Stimulated activated CD8-positive, alpha-beta memory T cell treated with anti-CD3 and anti-CD28 coated beads, Interleukin-15, amount 100 ng/mL, for 24 hours (primary cell): ENCODE measurements around the gene ANKZF1.
A peak's percentile ranks its signal among the peaks of the same experiment; 100 is the strongest.
"Not testable (repeated sequence)": the region's sequence is repeated elsewhere in the genome, so short reads cannot be mapped to it uniquely, and the experiment has no call there.

ENCODE experiments used
- DNase-seq: peaks from one replicate; pipeline ENCODE4 v3.0.0-alpha.2; 2020; ENCODE audit warnings: low read depth

Gene ANKZF1

DNA sequence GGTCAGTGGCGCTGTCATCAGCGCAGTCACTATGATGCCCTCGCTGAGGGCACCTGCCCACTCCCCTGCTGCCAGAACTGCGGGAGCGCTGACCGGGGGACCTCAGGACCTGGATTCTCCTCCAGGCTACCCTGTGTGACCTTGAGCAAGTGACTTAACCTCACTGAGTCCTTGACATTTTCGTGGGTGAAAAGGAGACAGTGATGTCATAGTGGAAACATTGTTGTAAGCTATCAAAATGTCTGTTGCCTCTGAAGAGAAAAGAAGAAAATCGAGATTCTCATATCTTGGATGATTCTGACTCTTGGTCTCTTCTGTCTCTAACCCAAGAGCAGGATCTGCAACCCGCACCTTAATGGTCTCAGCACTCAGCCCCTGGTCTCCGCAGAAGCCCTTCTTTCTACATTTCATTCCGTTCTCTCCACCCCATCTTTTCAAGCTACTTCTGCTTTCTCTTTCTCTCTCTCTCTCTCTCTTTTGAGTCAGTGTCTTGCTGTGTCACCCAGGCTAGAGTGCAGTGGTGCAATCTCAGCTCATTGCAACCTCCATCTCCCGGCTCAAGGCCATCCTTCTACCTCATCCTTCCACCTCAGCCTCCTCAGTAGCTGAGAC is 25.1 kb downstream of the ANKZF1 start:
- no peak for DNase-seq

DNA sequence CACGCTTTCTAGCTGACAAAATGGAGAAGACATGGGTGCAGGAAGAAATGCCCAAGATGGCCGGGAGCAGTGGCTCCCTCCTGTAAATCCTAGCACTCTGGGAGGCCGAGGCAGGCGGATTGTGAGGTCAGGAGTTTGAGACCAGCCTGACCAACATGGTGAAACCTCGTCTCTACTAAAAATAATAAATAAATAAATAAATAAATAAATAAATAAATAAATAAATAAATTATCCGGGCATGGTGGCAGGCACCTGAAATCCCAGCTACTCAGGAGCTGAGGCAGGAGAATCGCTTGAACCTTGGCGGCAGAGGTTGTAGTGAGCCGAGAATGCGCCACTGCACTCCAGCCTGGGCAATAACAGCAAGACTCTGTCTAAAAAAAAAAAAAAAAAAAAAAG is 29.3 kb downstream of the ANKZF1 start:
- not testable (repeated sequence) for DNase-seq

DNA sequence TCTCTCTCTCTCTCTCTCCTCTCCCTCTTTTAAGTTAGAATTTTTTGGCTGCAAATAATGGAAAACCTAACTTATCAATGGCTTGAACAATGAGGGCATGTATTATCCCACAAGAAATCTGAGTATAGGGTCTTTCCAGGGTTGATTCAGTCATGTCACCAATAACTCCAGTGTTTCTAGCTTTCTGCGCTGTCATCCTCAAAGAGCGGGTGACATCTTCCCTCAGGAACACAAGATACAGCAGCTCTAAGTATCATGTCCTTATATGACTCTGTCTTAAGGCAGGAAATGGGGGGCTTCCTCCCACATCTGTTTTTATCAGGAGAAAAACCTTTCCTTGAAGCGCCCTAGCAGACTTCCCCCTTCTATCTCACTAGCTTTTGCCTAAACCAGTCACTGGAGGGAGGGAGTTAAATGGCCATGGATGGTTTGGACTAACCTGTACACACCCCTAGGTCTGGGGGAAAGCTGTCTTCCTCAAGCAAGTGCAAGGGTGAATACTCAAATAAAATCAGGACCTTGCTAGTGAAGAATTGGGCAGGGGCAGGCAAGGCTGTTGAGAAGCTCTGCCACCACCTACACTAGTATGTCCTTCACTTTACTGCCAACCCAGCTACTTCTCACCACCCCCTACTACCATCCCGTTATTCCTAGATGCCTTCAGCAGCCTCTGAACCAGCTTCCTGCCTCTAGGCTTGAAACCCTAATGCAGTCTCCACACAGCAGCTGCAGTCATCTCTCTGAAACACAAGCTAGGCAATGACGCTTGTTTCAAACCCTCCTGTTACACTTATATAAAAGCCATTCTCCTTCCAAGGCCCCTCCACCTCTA is 31.6 kb downstream of the ANKZF1 start:
- no peak for DNase-seq

DNA sequence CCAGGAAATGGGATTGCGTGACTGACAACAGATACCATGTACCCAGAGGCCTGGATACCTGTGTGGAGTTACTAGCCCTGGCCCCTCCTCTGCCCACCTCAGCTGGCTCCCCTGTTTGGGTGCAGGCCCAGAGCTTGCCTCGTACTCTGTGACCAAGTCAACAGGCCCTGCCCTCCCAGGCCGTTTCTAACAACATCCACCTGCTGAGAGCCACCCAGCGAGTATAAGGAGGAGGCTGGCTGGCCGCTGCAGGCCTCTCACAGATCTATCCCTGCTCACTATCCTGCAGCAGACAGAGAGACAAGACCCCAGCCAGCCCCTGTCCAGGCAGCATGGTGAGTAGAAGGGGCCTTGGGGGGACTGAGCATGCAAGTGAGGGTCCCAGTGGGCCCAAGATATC is 36.6 kb downstream of the ANKZF1 start:
- no peak for DNase-seq

DNA sequence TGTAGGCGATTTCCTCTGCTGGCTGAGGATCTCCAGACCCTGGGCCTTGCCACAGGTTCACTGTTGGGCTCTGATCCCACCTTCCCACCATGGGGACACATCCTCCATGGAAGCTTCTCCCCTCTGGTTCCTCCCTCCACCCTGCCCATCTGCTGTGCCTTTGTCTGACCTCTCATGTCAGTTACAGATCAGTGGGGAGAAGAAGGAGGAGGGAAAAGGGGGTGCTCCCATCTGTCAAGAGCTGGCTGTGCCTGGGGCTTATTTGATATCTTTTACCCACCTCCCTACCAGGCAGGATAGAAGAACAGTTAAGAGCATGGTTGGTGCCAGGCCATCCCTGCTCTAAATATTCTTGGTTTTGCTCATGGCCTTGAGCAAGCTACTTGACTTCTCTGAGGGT is 37.3 kb downstream of the ANKZF1 start:
- DNase-seq: no peak

DNA sequence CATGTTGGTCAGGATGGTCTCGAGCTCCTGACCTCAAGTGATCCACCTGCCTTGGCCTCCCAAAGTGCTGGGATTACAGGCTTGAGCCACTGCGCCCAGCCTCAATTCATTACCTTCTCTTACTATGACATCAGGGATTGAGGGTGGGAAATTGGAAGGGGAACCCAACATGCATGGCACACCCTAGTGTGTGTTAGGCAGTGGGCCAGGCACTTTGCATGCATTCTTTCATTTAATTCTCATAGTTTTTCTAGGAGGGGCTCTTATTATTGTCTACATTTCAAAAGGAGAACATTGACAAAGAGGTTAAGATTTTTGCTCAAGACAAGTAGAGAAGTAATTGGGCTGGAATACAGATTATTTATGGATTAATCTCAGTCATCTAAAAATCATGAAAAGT is 38.7 kb downstream of the ANKZF1 start:
- no peak for DNase-seq

DNA sequence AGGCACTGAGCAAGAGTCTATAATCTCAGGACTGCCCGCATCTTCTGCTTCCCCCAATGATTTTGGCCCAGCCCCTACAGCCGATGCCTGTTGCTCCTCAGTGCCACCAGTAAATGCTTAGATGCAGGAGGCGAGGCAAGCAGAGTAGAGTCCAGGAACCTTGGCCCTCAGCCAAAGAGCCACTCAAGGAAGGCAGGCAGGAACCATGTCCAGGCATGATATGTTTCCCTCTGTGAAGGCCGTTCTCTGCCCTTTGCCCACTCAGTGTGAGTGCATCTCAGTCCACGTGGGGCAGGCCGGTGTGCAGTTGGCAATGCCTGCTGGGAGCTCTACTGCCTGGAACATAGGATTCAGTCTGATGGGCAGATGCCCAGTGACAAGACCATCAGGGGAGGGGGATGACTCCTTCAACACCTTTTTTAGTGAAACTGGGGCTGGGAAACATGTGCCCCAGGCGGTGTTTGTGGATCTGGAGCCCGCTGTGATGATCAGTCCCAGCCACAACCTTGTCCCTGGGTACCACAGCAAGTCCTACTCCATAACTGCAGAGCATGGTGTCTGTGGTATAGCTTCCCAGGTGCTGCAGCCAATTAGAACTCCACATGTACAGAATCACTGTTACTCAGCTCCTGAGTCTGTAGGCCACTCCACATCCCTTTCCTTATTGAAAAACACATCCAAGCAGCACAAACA is 39.9 kb downstream of the ANKZF1 start:
- DNase-seq: no peak

DNA sequence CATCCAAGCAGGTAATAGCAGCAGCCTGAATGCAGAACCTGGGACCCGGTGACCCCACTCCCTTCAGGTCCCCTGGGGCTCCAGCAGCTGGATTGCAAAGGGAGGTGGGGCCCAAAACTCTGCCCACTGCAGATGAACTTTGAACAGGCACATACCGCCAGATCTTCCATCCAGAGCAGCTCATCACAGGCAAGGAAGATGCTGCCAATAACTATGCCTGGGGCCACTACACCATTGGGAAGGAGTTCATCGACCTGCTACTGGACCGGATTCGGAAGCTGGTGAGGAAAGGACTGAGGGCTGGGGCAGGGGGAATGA is 40.4 kb downstream of the ANKZF1 start:
- DNase-seq: no peak

DNA sequence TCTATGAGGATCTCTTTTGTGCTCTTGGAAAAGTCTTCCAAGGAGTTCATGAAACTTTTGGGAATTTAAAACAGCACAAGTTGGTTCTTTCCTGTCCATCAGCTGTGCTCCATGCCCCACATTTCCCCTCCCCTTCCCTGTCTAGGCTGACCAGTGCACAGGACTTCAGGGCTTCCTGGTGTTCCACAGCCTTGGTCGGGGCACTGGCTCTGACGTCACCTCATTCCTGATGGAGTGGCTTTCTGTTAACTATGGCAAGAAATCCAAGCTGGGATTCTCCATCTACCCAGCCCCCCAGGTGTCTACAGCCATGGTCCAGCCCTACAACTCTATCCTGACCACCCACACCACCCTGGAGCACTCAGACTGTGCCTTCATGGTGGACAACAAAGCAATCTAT is 41.4 kb downstream of the ANKZF1 start:
- DNase-seq: no peak

DNA sequence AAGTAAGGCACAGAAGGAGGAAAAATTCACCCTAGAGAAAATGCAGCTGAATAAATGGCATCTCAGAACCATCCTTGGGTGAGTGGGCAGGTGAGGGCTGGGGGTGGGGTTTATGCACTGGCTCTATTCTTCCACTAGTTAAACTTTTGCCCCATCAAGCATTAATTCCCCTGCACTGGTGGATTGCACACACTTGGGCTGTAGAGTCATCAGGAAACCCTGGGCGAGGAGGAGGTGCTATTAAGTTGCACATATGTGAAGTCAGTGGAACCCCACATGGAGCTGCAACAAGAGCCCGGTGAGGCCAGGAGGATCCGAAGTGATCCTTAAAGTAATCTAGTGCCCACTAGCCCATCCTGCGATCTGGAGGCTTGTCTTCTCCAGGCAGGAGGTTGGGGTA is 42.8 kb downstream of the ANKZF1 start:
- no peak for DNase-seq

DNA sequence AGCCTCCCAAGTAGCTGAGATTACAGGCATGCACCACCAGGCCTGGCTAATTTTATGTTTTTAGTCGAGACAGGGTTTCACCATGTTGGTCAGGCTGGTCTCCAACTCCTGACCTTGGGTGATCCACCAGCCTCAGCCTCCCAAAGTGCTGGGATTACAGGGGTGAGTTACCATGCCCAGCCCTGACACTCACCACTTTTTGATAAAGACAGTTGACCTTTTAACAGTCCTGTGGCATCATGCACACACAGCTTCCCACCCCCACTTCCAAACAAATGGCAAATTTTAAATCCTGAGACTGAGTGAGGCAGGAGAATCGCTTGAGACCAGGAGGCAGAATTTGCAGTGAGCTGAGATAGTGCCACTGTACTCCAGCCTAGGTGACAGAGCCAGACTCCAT is 43.4 kb downstream of the ANKZF1 start:
- DNase-seq: no peak

DNA sequence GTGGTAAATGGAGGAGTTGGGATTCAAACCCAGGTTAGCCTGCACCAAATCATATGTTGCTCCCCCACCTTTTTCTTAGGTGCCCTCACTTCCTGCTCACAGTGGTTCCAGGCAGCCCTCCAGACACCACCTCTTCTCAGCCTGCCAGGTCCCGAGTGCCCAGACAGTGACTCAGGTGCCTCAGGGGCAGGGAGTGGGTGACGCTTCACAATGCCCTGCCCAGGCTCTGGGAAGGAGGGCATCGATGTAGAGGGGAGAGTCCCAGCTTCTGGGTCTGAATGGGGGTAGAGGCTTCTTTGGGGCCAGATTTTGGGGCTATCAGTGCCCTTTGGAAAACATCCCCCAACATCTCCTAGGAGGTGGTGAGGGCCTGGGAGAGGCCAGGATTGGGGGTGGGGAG is 44.3 kb downstream of the ANKZF1 start:
- no peak for DNase-seq

DNA sequence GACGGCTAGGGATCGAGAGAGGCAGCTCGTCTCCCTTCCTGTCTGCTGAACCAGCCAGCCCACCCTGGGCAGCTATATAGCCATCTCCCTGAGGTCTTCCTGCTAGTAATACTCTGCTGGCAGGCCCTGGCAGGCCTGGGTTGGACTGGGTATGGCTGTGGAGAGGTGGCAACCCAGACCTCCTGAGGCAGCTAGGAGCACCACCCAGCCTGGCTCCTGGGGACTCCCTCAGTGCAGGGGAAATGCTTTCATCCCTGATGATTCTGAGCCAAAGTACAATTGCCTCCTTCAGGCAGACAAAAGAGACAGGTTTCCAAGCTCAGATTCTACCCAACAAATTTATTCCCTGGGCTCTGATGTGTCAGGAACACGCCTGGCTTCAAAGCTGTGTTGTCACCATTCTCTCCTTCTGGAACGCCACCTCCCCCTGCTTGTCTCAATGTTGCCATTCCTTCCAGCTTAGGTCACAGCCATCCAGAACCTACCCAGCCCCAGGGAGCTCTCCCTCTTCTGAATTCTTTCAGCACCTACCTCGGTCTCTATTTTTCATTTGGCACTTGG is 44.8 kb downstream of the ANKZF1 start:
- DNase-seq: no peak

DNA sequence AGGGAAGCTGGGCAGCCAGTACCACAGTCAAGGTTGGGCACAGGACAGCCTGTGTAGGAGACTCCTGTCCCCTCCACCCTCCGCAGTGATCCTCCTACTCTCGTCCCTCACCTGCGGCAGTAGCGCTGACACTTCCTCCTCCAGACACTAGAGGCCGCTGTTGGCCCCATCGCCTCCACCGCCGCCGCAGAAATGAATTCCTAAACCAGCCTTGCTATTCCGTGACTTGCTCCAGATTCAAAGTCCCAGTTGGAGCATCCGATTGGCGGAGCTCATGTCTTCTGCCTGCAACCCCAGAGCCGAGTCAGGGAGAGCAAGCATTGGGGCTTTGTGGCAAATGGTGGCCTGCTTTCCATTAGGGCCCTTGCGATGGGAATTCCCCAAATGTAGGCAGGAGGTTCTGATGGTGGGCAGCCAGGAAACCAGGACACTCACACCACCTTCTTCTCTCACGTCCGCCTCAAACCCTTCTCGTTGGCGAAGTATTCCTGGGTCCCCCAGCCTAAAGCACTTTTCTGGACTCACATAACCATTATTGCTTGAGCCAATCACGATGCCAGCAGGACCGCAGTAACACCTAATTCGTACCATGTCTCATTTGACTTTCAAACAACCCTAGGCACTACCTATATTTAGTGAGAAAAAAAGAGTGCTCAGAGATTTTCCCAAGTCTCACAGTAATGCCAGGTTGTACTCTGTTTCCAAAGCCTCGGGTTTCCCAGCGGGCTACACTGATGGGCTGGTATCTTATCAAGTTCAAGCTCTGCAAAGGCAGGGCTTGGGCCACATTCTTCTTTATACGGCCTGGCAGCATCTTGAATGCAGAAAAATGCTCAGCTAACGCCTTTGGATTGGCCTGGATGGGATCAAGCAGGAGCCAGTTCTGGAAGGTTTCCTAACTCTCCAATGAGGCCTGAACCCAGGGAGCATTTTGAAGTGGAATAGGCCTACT is 48.4 kb downstream of the ANKZF1 start:
- DNase-seq: peak; percentile 53

DNA sequence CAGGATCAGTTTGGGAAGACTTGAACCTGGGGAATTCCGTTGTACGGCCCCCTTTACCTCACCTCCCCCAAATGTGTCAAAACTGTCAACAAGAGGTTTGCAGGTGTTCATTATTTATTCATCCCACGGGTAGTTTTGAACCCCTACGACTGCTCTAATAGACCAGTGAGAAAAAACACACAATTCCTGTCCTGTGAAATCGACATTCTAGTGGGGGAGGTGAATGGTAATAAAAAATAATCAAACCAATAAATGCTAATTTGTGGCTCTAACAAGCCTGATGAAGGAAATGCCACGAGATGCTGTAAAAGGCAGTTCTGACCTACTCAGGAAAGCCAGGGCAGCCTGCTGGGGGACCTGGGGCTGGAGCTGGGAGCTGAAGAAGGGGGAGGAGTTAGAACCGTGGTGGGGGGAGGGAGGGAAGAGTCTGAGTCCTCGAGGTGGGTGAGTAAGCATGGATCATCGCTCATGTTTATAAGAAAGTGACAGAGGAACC is 49.1 kb downstream of the ANKZF1 start:
- no peak for DNase-seq

DNA sequence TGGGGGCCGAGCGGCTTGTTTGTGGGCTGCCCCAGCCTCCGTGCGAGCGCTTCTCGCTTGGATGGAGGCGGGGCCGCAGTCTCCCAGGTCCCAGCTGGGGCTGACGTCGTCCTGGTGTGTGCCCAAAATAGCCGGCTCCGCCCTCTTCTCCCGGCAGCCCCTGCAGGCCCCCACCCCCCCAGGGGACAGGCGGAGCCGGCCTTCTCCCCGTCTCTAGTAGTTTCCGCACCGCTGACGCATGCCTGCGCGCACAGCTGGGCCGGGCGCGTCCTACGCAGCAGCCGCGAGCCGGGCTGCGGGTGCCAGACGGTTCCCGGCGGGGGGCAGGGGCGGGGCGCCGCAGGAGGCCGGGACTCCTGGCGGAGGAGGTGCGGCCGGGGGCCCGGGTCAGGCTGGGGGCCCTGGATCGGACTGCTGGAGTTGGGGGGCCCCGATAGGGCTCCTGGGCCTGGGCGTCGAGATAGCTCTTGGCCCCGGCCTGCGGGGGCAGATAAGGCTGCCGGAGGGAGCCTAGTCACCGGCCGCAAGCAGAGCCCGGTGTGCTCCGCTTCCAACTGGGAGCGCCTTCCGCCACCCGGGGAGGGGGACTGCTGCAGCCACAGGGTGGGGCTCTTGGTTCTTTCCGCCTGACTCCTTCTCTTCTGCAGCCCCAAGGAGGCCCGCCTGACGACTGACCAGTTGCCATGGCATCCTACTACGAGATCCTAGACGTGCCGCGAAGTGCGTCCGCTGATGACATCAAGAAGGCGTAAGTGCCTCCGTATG is 49.7 kb downstream of the ANKZF1 start, which contains the start of gene DNAJB2:
Gene DNAJB2, plus strand, starts transcription at position 216 of the 765 bp plus-strand sequence. Its CDS starts 468 bp downstream, at position 684.
- peak; percentile 94 for DNase-seq

DNA sequence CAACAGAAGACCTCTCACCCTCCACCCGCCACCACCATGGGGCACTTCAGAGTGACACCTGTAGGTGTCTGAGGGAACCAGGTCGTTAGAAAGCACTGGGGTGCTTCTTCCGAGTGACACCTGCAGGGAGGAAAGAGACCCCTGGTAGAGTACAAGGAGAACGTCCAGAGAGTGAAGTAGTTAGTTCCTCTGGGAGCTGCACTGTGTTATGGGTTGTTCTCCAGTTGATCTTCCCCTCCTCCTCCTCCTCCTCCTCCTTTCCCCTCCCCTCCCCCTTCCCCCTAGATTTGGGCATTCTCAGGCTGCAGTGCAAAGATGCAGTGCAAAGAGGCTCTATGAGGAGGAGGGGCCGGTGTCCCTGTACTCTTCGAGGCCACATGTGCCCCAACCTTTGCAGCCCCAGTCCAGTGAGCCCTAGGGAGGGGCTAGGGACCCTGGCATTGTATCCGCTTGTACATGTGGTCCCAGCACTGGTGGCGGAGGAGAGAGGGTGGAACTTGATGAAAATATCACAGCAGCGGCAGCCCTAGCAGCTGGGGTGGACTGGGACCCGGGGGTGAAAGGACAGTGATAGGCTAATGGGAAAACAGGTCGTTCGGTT is 50.4 kb downstream of the ANKZF1 start:
- DNase-seq: no peak

DNA sequence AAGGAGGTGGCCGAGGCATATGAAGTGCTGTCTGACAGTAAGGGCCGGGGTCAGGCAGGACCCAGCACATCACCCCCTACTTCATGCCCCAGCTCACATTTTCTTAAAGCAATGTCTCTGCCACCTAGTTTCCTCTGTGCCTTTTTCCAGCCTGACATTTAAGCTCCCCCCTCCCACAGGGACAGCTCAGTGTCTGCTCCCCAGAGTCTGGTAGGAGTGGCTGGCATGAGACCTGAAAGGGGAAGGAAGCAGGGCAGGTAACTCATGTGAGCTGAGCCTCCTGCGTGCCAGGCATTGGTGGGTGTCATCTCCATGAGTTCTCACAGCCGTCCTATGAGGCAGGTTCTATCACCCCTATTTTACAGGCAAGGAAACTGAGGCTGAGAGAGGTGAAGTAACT is 51.0 kb downstream of the ANKZF1 start:
- no peak for DNase-seq

DNA sequence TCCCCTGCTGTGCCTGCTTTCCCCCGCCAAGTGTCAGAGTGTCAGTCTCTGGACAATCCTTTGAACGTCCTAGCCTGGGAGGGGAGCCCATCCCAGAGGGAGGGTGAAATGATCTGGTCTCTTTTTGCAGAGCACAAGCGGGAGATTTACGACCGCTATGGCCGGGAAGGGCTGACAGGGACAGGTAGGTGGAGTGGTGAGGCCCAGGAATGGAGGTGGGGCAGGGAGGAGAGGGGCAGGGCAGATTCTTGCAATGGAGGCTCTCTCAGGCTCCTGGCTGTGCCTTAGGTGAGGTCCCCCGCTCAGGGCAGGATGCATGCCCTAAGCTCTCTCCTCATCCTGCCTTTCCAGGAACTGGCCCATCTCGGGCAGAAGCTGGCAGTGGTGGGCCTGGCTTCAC is 52.0 kb downstream of the ANKZF1 start:
- DNase-seq: no peak

DNA sequence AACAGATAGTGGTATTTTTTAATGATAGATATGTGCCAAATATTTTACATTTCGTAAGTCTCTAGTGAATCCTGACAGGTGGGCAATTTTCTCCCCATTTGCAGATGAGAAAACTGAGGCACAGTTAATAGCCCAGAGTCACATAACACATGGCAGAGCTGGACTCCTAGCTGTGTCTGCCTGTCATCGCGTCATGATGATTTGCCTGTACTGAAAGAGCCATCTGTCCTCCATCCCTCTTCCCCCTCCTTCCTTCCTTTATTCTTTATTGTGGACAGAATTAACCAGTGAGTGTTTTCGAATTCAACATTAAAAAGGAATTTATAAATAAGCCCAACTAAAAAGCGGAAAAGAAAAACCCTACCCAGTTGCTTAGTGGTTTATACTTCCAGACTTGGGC is 52.8 kb downstream of the ANKZF1 start:
- no peak for DNase-seq
